GM06990 (cell line): ENCODE results near the gene ANKLE1.

Source experiments
- DNase-seq: peaks from one replicate; pipeline ENCODE4 v3.0.0-alpha.2; 2011; ENCODE audit not compliant: insufficient read length; ENCODE audit errors: extremely low read depth
- H3K27me3 ChIP-seq: replicated peaks from 2 replicates; pipeline ENCODE4 v1.6.0; 2011; ENCODE audit warnings: low read length; ENCODE audit not compliant: control insufficient read depth, insufficient read depth
- H3K36me3 ChIP-seq: 2 replicates; pipeline ENCODE4 v1.5.1; 2011; ENCODE audit warnings: low read length; ENCODE audit not compliant: control insufficient read depth, insufficient read depth
- H3K4me3 ChIP-seq: replicated peaks from 2 replicates; pipeline ENCODE4 v1.5.1; 2011; ENCODE audit warnings: low read depth, mild to moderate bottlenecking, control low read depth, low read length
- CTCF ChIP-seq: IDR thresholded peaks from 2 replicates; pipeline ENCODE4 v1.5.1; 2011; ENCODE audit warnings: low read length, control low read depth, mild to moderate bottlenecking, inconsistent platforms; ENCODE audit not compliant: insufficient read depth, poor library complexity, severe bottlenecking

The ANKLE1 gene

GRCh38 chr19:17332360-17332676 is 50.6 kb downstream of the ANKLE1 start:
- no peak for TF ChIP-seq CTCF
- H3K27me3 ChIP-seq = no peaks in the 10 kb centered on the region; the same call in 1 of the 2 replicates
- no peak for DNase-seq

GRCh38 chr19:17332677-17333581 is 51.2 kb downstream of the ANKLE1 start:
- Histone ChIP-seq H3K4me3 (no peak overlapping the region), H3K36me3 (no peaks in the 10 kb centered on the region), H3K27me3 (no peaks in the 10 kb centered on the region; the same call in 1 of the 2 replicates)
- DNase-seq = no peak
- no peak for TF ChIP-seq CTCF

More at GRCh38 chr19:17332360-17332676, 50.6 kb downstream of the ANKLE1 start:
- Histone ChIP-seq H3K4me3 (no peak overlapping the region), H3K36me3 (no peaks in the 10 kb centered on the region)

- peak overlapping the region; percentile 64 for H3K4me3 ChIP-seq
- DNase-seq = peak; percentile 62
- no peaks in the 10 kb centered on the region for H3K36me3 ChIP-seq
- no peak for TF ChIP-seq CTCF
- no peaks in the 10 kb centered on the region; the same call in 1 of the 2 replicates for H3K27me3 ChIP-seq
These were observed 52.1 kb downstream of the ANKLE1 start for GRCh38 chr19:17333611-17334413.

- peak; percentile 97 for DNase-seq
- Histone ChIP-seq H3K36me3 (no peaks in the 10 kb centered on the region), H3K27me3 (no peaks in the 10 kb centered on the region; the same call in 1 of the 2 replicates), H3K4me3 (peak within 1 kb of the TSS; percentile 64)
- TF ChIP-seq CTCF = no peak
These were observed 53.0 kb downstream of the ANKLE1 start, which contains the start of gene ANO8 for GRCh38 chr19:17334414-17335409. Gene ANO8, minus strand, starts transcription at chr19:17334855. Its CDS starts 185 bp downstream, at chr19:17334670.

GRCh38 chr19:17335575-17335974 is 53.9 kb downstream of the ANKLE1 start:
- no peak for TF ChIP-seq CTCF
- Histone ChIP-seq H3K27me3 (no peaks in the 10 kb centered on the region), H3K36me3 (no peaks in the 10 kb centered on the region), H3K4me3 (no peak overlapping the region)
- DNase-seq = no peak
